B cell (primary cell): ENCODE data around the gene CCR5AS.

Source experiments
- ATAC-seq: fragments of 200-7000 bp; cut with Tn5 transposase; one replicate; pipeline ENCODE4 v1.10.0; 2021; ENCODE audit warnings: low read depth, mild to moderate bottlenecking, moderate number of reproducible peaks, moderate library complexity
- CTCF ChIA-PET: fragments of 350-600 bp; sonication (Branson Sonifier 250); formaldehyde crosslinking; loops from one replicate; lab custom pipeline; 2021; ENCODE audit warnings: antibody characterized with exemption, inconsistent platforms; lab: Charles Lee
- POLR2A ChIA-PET: fragments of 350-600 bp; sonication (Branson Sonifier 250); formaldehyde crosslinking; loops from one replicate; lab custom pipeline; 2021; ENCODE audit warnings: antibody characterized with exemption; lab: Charles Lee
- DNase-seq: peaks from one replicate; pipeline ENCODE4 v3.0.0; 2013
- H2AFZ ChIP-seq: 2 replicates; pipeline ENCODE4 v1.6.1; 2012; ENCODE audit warnings: mild to moderate bottlenecking, low read depth, low read length; ENCODE audit not compliant: insufficient read depth, poor library complexity, severe bottlenecking
- H3K27ac ChIP-seq, 2 donors: 1 replicate in 1 of 2; 2 replicates in 1 of 2; pipeline ENCODE4 v1.5.1; 2012 to 2013; ENCODE audit warnings: low read length in 2 of 2, mild to moderate bottlenecking in 2 of 2, moderate library complexity in 1 of 2
- H3K27me3 ChIP-seq, 4 experiments: fragments of 200-600 bp in 1 of 4; sonication (generic) in 1 of 4; replicated peaks in 1 of 4; 1 replicate in 2 of 4; 2 replicates in 2 of 4; pipeline versions ENCODE4 v1.6.1 to v1.7.0; 2013 to 2016; ENCODE audit warnings: low read length in 3 of 4, mild to moderate bottlenecking in 2 of 4, mixed read lengths in 1 of 4, moderate library complexity in 1 of 4; ENCODE audit not compliant: insufficient read depth in 4 of 4, control insufficient read depth in 3 of 4; ENCODE audit errors: control extremely low read depth in 1 of 4
- H3K36me3 ChIP-seq, 2 experiments: replicated peaks in 1 of 2; 1 replicate in 1 of 2; 2 replicates in 1 of 2; pipeline versions ENCODE4 v1.6.1 to v1.7.1; 2013; ENCODE audit warnings: low read length in 1 of 2; ENCODE audit not compliant: insufficient read depth in 2 of 2, control insufficient read depth in 1 of 2; ENCODE audit errors: control extremely low read depth in 1 of 2, extremely low read depth in 1 of 2
- H3K4me1 ChIP-seq, 2 donors: fragments of 200-600 bp in 1 of 2; sonication (generic) in 1 of 2; 1 replicate in 1 of 2; 2 replicates in 1 of 2; pipeline versions ENCODE4 v1.5.1 to v1.6.1; 2013 to 2017; ENCODE audit warnings: low read length in 2 of 2; ENCODE audit not compliant: control insufficient read depth in 2 of 2, insufficient read depth in 2 of 2
- H3K4me2 ChIP-seq: replicated peaks from 2 replicates; pipeline ENCODE3; 2012; ENCODE audit warnings: mild to moderate bottlenecking, low read depth, low read length; ENCODE audit not compliant: poor library complexity, severe bottlenecking
- H3K4me3 ChIP-seq, 5 experiments: fragments of 200-600 bp in 1 of 5; sonication (generic) in 1 of 5; 1 replicate in 3 of 5; 2 replicates in 2 of 5; pipeline versions ENCODE4 v1.5.1 to v1.7.0; 2011 to 2016; ENCODE audit warnings: low read length in 4 of 5, mild to moderate bottlenecking in 4 of 5, low read depth in 2 of 5, control low read depth in 1 of 5, moderate library complexity in 1 of 5; ENCODE audit not compliant: insufficient read depth in 1 of 5; ENCODE audit errors: control extremely low read depth in 1 of 5, extremely low read depth in 1 of 5
- H3K79me2 ChIP-seq: fragments of 200-600 bp; sonication (generic); one replicate; pipeline ENCODE4 v1.6.0; 2016; ENCODE audit warnings: low read length; ENCODE audit not compliant: control insufficient read depth, insufficient read depth
- H3K9ac ChIP-seq: fragments of 200-600 bp; sonication (generic); 2 replicates; pipeline ENCODE4 v1.6.1; 2017; ENCODE audit warnings: mild to moderate bottlenecking, low read length, moderate library complexity
- H3K9me3 ChIP-seq, 3 donors: one replicate each; pipeline versions ENCODE4 v1.6.1 to v1.7.1; 2013; ENCODE audit warnings: low read length in 2 of 3; ENCODE audit not compliant: control insufficient read depth in 2 of 3, insufficient read depth in 1 of 3; ENCODE audit errors: control extremely low read depth in 1 of 3
- H4K20me1 ChIP-seq: 2 replicates; pipeline ENCODE4 v1.6.0; 2012; ENCODE audit warnings: mild to moderate bottlenecking, low read length; ENCODE audit not compliant: insufficient read depth, control insufficient read depth, poor library complexity, severe bottlenecking
- H3K27ac Mint-ChIP-seq: one replicate; pipeline ENCODE4 v1.8.0; 2021; ENCODE audit warnings: mixed read lengths
- H3K27me3 Mint-ChIP-seq: one replicate; pipeline ENCODE4 v1.8.0; 2021; ENCODE audit warnings: mixed read lengths
- H3K4me1 Mint-ChIP-seq: one replicate; pipeline ENCODE4 v1.8.0; 2021; ENCODE audit warnings: mixed read lengths
- H3K4me3 Mint-ChIP-seq: one replicate; pipeline ENCODE4 v1.8.0; 2021; ENCODE audit warnings: mixed read lengths
- H3K9me3 Mint-ChIP-seq: one replicate; pipeline ENCODE4 v1.8.0; 2022; ENCODE audit warnings: mixed read lengths; ENCODE audit not compliant: insufficient read depth
- EZH2 ChIP-seq: IDR thresholded peaks from 2 replicates; pipeline ENCODE4 v1.6.1; 2012; ENCODE audit warnings: borderline replicate concordance, low read depth, mild to moderate bottlenecking, moderate library complexity, low read length; ENCODE audit not compliant: insufficient read depth, poor library complexity, severe bottlenecking
- WGBS: methylation state at CpG from one replicate; pipeline ENCODE4 v1.1.5; 2013; ENCODE audit warnings: missing lambda C conversion rate; ENCODE audit not compliant: insufficient coverage; 5-methylcytosine and 5-hydroxymethylcytosine counted together
- intact Hi-C: fragments of 100-400 bp; cut with micrococcal nuclease; formaldehyde crosslinking; loops from one replicate; pipeline ENCODE4 v1.10.0; 2022
- TF ChIP-seq, protein P1 (sequence below): fragments of 200-600 bp; IDR thresholded peaks from one replicate; pipeline ENCODE4 v1.8.0; 2022; ENCODE audit warnings: antibody characterized with exemption, mild to moderate bottlenecking

CCR5AS gene

DNA sequence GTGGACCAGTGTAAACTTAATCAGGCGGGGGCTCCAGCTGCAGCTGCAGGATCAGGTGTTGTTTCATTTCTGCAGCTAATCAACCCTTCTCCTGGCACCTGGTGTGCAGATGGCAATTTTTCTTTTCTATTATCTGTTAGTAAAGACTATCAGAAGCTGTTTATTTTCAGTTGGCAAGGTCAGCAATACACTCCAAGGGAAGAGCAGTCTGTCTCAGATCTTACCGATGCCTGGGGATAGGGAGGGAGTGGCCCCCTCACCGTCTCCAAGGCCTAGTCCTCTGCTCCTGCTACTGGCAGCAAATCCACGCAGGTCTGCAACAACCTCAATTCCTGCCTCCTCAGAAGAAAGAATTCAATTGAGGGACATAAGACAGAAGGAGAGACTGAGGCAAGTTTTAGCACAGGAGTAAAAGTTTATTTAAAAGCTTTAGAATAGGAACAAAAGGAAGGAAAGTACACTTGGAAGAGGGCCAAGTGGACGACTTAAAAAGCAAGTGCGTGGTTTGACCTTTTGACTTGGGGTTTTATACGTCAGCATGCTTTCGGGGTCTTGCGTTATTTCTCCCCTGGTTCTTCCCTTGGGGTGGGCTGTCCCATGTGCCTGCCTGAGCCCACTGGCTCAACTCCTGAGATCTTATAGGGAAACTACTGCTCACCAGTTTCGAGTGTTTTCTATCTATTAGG is 9.4 kb upstream of the CCR5AS start:
- H3K9me3 Mint-ChIP-seq = no peaks in the 10 kb centered on the region
- Histone ChIP-seq H2AFZ (no peak overlapping the region), H4K20me1 (no peaks in the 10 kb centered on the region), H3K9ac (no peak overlapping the region), H3K36me3 (no peaks in the 10 kb centered on the region), H3K9me3 (no peaks in the 10 kb centered on the region), H3K4me3 (no peak overlapping the region), H3K27ac (no peak overlapping the region), H3K79me2 (no peaks in the 10 kb centered on the region), H3K27me3 (peaks cover 0 to 3% (median 0%) of the 10 kb centered on the region in 4 experiments), H3K4me1 (no peaks in the 10 kb centered on the region), H3K4me2 (no peak overlapping the region)
- intact Hi-C loops = no loop called here
- no peaks in the 10 kb centered on the region for H3K27me3 Mint-ChIP-seq
- no peak overlapping the region for H3K27ac Mint-ChIP-seq
- ChIA-PET POLR2A (no interaction called here), CTCF (interaction anchor here (0.6 kb wide), 1 partner anchor 21 kb away, joined by 3 read pairs; no protein-coding TSS in a partner anchor)
- ATAC-seq (no peak), DNase-seq (no peak)
- H3K4me3 Mint-ChIP-seq = no peak overlapping the region
- TF ChIP-seq, protein P1, sequence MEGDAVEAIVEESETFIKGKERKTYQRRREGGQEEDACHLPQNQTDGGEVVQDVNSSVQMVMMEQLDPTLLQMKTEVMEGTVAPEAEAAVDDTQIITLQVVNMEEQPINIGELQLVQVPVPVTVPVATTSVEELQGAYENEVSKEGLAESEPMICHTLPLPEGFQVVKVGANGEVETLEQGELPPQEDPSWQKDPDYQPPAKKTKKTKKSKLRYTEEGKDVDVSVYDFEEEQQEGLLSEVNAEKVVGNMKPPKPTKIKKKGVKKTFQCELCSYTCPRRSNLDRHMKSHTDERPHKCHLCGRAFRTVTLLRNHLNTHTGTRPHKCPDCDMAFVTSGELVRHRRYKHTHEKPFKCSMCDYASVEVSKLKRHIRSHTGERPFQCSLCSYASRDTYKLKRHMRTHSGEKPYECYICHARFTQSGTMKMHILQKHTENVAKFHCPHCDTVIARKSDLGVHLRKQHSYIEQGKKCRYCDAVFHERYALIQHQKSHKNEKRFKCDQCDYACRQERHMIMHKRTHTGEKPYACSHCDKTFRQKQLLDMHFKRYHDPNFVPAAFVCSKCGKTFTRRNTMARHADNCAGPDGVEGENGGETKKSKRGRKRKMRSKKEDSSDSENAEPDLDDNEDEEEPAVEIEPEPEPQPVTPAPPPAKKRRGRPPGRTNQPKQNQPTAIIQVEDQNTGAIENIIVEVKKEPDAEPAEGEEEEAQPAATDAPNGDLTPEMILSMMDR = no peak
- no peak for TF ChIP-seq EZH2
- 33% methylated on average over 7 of the region's 10 CpGs for WGBS
- H3K4me1 Mint-ChIP-seq = peaks cover 7% of the 10 kb centered on the region

DNA sequence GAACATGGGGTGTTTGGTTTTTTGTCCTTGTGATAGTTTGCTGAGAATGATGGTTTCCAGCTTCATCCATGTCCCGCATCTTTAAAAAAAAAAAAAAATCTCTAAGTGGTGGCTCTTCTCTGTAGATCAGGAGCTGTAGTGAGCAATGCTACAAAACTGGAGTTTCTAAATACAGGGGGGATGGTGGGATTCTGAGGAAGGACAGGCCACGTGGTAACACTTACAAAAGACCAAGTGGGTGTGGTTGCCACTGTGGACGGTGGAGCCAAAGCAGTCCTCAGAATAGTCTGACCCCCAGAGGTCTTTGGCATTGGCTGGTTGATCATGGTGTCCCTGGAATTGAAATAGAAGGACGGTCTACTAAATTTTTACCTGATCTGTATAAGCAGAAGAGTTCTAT is 7.9 kb upstream of the CCR5AS start:
- H4K20me1 ChIP-seq = no peaks in the 10 kb centered on the region
- H3K36me3 ChIP-seq = no peaks in the 10 kb centered on the region
- DNase-seq = no peak
- CTCF ChIA-PET = no interaction called here
- H3K9me3 Mint-ChIP-seq = no peaks in the 10 kb centered on the region
- TF ChIP-seq, protein P1 = no peak
- no peak for TF ChIP-seq EZH2
- peaks cover 0 to 3% (median 0%) of the 10 kb centered on the region in 4 experiments for H3K27me3 ChIP-seq
- no peak overlapping the region for H3K4me3 Mint-ChIP-seq
- H3K9me3 ChIP-seq = no peaks in the 10 kb centered on the region
- H3K79me2 ChIP-seq = no peaks in the 10 kb centered on the region
- H3K27me3 Mint-ChIP-seq = no peaks in the 10 kb centered on the region
- 92% methylated on average over 2 of the region's 4 CpGs for WGBS
- POLR2A ChIA-PET = no interaction called here
- H3K4me3 ChIP-seq = no peak overlapping the region
- no peak overlapping the region for H2AFZ ChIP-seq
- H3K4me1 Mint-ChIP-seq = peaks cover 7% of the 10 kb centered on the region
- ATAC-seq = no peak
- H3K4me1 ChIP-seq = no peaks in the 10 kb centered on the region
- intact Hi-C loops = no loop called here
- no peak overlapping the region for H3K27ac Mint-ChIP-seq
- H3K27ac ChIP-seq = no peak overlapping the region
- no peak overlapping the region for H3K4me2 ChIP-seq
- no peak overlapping the region for H3K9ac ChIP-seq
